ENCODE data around the gene SMIM10.

- TF ChIP-seq YY1 (IDR thresholded peaks at IDR 0.05; ENCODE audit: extremely low read depth, insufficient replicate concordance, low read depth, low read length) (no peak), CTCF (IDR thresholded peaks at IDR 0.05 in 2 of 3, conservative IDR thresholded peaks at IDR 0.05 in 1 of 3; ENCODE audit: borderline replicate concordance in 1 of 3, insufficient read depth in 1 of 3, low read depth in 2 of 3, low read length in 2 of 3) (no peak), POLR2A (IDR thresholded peaks at IDR 0.05; ENCODE audit: borderline replicate concordance, extremely low read depth, insufficient read depth, insufficient read length) (no peak), POLR2AphosphoS5 (IDR thresholded peaks at IDR 0.05; ENCODE audit: low read depth, low read length) (no peak), ZFX (IDR thresholded peaks at IDR 0.05) (no peak), CEBPB (IDR thresholded peaks at IDR 0.05; ENCODE audit: low read depth) (no peak), EZH2phosphoT487 (IDR thresholded peaks at IDR 0.05; ENCODE audit: borderline replicate concordance) (no peak), CBX3 (IDR thresholded peaks at IDR 0.05; ENCODE audit: low read depth) (no peak), ZNF274 (IDR thresholded peaks at IDR 0.05; ENCODE audit: low read depth, low read length) (no peak), SRF (IDR thresholded peaks at IDR 0.05; ENCODE audit: low read depth) (no peak), REST (IDR thresholded peaks at IDR 0.05; ENCODE audit: low read depth) (no peak), TCF7L2 (IDR thresholded peaks at IDR 0.05; ENCODE audit: borderline replicate concordance, extremely low read depth, insufficient read depth, insufficient read length) (no peak)
Observed at GRCh38 chrX:135000516-135000915, 9.7 kb downstream of the SMIM10 start.
